Measurements from ENCODE around the gene SCRT2. TPM values are rescaled to one million over a fixed set of nuclear protein-coding genes. Genes with fewer than 3 reads are reported as not detected.

Gene SCRT2
- total RNA-seq, 1 donor from 2014 or later, result not detected

DNA sequence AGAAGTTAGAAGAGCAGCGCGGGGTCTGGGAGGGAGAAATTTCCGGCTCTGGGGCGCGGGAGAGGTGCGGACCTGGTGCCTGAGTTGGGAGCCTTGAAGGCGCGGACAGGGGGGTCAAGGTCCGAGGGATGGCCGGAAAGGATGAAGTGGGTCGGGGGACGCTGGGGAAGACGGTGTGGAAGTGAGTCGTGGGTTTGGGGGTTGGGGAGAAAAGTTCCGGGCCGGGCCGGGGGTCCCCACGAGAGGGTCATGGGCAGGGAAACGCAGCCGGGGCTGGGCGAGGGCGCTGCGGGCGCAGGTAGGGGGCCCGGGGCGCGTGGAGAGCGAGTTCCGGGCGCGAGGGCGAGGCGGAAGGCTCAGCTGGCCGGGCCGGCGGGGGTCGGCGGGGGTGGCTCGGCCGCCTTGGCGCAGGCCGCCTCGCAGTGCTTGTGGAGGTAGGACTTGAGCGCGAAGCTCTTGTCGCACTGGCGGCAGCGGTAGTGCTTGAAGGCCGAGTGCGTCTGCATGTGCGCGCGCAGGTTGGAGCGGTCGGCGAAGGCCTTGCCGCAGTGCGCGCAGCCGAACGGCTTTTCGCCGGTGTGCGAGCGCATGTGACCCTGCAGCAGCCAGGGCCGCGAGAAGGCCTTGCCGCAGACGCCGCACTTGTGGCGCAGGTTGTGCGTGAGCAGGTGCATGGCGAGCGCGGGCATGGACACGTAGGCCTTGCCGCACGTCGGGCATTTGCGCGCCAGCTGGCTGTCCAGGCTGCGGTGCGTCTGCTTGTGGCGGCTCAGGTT, 12.1 kb downstream of the SCRT2 start:
- Mint-ChIP-seq H3K4me1 (no peaks in the 10 kb centered on the region), H3K36me3 (ENCODE audit: low read depth) (no peaks in the 10 kb centered on the region), H3K27ac (no peak overlapping the region), H3K4me3 (no peak overlapping the region), H3K27me3 (peaks cover 60% of the 10 kb centered on the region), H3K9me3 (no peaks in the 10 kb centered on the region)
- ATAC-seq (ENCODE audit: low read depth) (no peak), DNase-seq (no peak)
- TF ChIP-seq, protein P1, sequence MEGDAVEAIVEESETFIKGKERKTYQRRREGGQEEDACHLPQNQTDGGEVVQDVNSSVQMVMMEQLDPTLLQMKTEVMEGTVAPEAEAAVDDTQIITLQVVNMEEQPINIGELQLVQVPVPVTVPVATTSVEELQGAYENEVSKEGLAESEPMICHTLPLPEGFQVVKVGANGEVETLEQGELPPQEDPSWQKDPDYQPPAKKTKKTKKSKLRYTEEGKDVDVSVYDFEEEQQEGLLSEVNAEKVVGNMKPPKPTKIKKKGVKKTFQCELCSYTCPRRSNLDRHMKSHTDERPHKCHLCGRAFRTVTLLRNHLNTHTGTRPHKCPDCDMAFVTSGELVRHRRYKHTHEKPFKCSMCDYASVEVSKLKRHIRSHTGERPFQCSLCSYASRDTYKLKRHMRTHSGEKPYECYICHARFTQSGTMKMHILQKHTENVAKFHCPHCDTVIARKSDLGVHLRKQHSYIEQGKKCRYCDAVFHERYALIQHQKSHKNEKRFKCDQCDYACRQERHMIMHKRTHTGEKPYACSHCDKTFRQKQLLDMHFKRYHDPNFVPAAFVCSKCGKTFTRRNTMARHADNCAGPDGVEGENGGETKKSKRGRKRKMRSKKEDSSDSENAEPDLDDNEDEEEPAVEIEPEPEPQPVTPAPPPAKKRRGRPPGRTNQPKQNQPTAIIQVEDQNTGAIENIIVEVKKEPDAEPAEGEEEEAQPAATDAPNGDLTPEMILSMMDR (IDR thresholded peaks at IDR 0.05), result no peak
- CTCF ChIA-PET, result no interaction called here
- POLR2A ChIA-PET, result no interaction called here
- intact Hi-C loops (cut with micrococcal nuclease), result no loop called here

DNA sequence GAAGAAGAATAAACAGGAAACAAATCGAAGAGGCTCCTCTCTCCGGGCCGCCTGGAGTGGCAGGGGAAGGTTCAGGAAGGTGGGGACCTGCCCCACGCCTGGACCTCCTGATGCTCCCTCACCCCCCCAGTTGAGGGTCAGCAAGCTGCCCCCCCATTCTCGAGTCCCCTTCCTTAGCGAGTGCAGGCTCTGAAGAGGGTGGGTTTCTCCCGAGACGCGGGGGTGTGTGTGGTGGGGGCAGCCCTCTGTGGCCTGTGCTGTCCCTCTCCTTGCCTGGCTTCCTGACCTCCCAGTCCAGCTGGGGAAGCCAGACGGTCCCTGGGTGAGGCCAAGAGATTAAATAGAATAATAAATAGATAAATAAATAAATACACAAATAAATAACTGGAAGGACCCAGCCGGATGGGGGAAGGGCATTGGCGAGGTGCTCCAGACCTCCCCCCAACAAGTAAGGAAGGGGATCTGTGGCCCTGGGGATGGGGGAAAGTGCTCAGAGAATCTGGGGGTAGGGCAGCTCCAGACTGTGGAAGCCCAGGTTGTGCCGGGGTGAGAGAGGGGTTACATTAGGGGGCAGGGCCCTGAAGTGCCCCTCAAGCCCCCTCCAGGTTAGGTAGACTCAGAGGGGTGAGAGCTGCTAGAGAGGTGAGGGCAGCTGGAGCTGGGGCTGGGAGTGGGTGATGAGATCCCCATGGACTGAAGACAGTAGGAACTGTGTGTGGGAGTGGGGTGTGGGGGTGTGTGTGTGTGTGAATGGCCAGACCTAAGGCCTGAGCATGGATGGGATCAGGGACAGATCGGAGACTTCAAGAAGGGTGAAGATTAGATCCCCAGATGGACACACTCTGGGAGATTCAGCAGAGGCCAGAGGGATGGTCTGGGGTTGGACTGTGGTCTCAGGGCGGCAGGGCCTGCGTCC, 13.1 kb downstream of the SCRT2 start:
- H3K27ac Mint-ChIP-seq, result no peak overlapping the region
- no peaks in the 10 kb centered on the region for H3K36me3 Mint-ChIP-seq (ENCODE audit: low read depth)

DNA sequence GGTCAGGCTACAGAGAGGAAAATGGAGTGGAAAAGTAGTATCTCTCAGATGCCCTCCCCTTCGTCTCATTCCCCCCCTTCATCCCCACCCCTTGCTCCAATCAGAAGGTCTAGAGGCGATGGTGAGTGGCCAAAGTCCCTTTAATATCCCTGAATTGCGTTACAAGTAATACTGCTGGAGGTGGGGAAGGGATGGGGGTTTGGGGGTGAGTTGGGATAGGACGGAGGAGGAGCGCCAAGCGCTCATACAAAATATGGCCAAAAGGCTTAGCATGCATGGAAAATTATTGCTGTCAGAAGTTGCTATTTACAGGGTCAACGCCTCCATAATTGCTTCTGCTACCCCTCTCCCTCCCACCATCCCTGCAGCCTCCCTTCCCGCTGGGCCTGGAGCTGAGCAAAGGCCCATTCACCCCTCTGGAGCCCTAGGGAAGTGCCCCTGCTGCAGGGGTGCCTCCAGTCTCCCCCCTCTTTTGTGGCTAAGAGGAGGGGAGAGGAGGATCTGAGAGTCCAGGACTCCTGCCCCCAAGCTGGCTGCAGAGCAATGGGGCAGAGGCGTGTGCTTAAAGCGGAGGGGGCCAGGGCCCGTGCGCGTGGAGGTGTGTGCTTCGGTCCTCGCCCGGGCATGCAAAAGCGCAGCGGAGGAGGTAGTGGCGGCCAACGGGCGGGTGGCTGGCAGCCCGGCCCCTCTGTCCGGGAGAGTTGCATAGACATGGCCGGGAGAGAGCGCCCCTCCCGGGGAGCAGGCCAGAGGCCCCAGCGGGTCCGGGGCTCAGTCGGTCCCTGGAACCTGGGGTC, 13.9 kb downstream of the SCRT2 start:
- Mint-ChIP-seq H3K36me3 (ENCODE audit: low read depth) (no peaks in the 10 kb centered on the region), H3K4me1 (no peaks in the 10 kb centered on the region), H3K4me3 (no peak overlapping the region), H3K27me3 (peaks cover 54% of the 10 kb centered on the region), H3K9me3 (no peaks in the 10 kb centered on the region), H3K27ac (no peak overlapping the region)
- TF ChIP-seq, protein P1 (IDR thresholded peaks at IDR 0.05), result no peak
- intact Hi-C loops (cut with micrococcal nuclease), result no loop called here
- ChIA-PET POLR2A (no interaction called here), CTCF (no interaction called here)
- ATAC-seq (ENCODE audit: low read depth) (no peak), DNase-seq (no peak)

More for the DNA sequence above, 13.1 kb downstream of the SCRT2 start:
- no peak overlapping the region for H3K4me3 Mint-ChIP-seq
- POLR2A ChIA-PET, result no interaction called here
- TF ChIP-seq, protein P1 (IDR thresholded peaks at IDR 0.05), result no peak
- CTCF ChIA-PET, result no interaction called here
- no peak for ATAC-seq (ENCODE audit: low read depth)
- intact Hi-C loops (cut with micrococcal nuclease), result no loop called here
- H3K4me1 Mint-ChIP-seq, result no peaks in the 10 kb centered on the region
- peaks cover 61% of the 10 kb centered on the region for H3K27me3 Mint-ChIP-seq
- DNase-seq, result no peak
- H3K9me3 Mint-ChIP-seq, result no peaks in the 10 kb centered on the region

DNA sequence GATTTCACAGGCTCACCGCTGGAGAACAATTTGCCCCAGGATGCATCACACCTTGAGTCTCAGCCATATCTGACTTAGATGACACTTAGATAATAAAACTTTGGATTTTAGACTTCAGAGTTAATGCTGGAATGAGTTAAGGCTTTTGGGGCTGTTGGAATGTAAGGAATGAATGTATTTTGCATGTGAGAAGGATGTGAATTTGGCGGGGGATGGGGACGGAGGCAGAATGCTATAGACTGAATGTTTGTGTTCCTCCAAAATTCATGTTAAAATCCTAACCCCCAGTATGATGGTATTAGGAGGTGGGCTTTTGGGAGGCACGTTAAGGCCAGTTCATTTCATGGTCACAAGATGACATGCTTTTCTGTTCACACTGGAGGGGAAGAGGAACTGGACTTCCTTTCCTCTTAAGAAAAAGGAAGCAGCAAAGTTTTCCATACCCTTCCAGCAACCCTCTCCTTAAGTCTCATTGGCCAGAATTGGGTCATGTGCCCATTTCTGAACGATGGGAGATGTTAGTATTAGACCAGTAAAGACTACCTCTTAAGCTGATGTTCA, 16.8 kb downstream of the SCRT2 start:
- no peaks in the 10 kb centered on the region for H3K36me3 Mint-ChIP-seq (ENCODE audit: low read depth)
- intact Hi-C loops (cut with micrococcal nuclease), result no loop called here
- no peaks in the 10 kb centered on the region for H3K9me3 Mint-ChIP-seq
- H3K4me1 Mint-ChIP-seq, result peaks cover 6% of the 10 kb centered on the region
- ATAC-seq (ENCODE audit: low read depth) (no peak), DNase-seq (no peak)
- H3K4me3 Mint-ChIP-seq, result no peak overlapping the region
- H3K27me3 Mint-ChIP-seq, result peaks cover 45% of the 10 kb centered on the region
- CTCF ChIA-PET, result no interaction called here
- TF ChIP-seq, protein P1 (IDR thresholded peaks at IDR 0.05), result no peak
- POLR2A ChIA-PET, result no interaction called here
- no peak overlapping the region for H3K27ac Mint-ChIP-seq

All from activated B cell treated with CpG ODN at 0.5 μM for 24 hours (primary cell).